COLO668 (cell line): ENCODE measurements around the gene ZNF488.

ENCODE experiments used
- DNase-seq: peaks from one replicate; lab custom pipeline; 2025; ENCODE audit not compliant: unreplicated experiment; lab: John Stamatoyannopoulos, UW

Gene ZNF488

DNA sequence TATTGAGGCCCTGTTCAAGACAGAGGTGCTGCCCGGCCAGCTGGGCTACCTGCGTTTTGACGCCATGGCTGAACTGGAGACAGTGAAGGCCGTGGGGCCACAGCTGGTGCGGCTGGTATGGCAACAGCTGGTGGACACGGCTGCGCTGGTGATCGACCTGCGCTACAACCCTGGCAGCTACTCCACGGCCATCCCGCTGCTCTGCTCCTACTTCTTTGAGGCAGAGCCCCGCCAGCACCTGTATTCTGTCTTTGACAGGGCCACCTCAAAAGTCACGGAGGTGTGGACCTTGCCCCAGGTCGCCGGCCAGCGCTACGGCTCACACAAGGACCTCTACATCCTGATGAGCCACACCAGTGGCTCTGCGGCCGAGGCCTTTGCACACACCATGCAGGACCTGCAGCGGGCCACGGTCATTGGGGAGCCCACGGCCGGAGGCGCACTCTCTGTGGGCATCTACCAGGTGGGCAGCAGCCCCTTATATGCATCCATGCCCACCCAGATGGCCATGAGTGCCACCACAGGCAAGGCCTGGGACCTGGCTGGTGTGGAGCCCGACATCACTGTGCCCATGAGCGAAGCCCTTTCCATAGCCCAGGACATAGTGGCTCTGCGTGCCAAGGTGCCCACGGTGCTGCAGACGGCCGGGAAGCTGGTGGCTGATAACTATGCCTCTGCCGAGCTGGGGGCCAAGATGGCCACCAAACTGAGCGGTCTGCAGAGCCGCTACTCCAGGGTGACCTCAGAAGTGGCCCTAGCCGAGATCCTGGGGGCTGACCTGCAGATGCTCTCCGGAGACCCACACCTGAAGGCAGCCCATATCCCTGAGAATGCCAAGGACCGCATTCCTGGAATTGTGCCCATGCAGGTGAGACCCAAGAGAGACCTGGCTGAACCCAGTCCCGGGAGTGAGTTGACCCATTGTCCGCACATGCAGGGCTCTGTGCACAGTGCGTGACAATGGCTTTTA is 33.1 kb downstream of the ZNF488 start:
- no peak for DNase-seq

GRCh38 chr10:47349941-47350371 is 34.1 kb downstream of the ZNF488 start:
- no peak for DNase-seq

DNA sequence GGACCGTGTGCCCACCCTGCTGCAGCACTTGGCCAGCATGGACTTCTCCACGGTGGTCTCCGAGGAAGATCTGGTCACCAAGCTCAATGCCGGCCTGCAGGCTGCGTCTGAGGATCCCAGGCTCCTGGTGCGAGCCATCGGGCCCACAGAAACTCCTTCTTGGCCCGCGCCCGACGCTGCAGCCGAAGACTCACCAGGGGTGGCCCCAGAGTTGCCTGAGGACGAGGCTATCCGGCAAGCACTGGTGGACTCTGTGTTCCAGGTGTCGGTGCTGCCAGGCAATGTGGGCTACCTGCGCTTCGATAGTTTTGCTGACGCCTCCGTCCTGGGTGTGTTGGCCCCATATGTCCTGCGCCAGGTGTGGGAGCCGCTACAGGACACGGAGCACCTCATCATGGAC is 34.6 kb downstream of the ZNF488 start:
- no peak for DNase-seq

GRCh38 chr10:47348661-47349470 is 35.2 kb downstream of the ZNF488 start:
- no peak for DNase-seq

DNA sequence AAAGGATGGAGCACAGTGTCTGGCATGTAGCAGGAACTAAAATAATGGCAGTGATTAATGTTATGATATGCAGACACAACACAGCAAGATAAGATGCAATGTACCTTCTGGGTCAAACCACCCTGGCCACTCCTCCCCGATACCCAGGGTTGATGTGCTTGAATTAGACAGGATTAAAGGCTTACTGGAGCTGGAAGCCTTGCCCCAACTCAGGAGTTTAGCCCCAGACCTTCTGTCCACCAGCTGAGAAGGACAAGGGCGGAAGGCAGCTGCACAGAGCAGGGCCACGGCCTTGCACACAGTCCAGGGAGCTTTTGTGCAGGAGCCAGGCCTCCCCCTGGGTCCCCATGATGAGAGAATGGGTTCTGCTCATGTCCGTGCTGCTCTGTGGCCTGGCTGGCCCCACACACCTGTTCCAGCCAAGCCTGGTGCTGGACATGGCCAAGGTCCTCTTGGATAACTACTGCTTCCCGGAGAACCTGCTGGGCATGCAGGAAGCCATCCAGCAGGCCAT is 35.9 kb downstream of the ZNF488 start, which contains the start of gene RBP3:
TSS of gene RBP3 (plus strand) at position 226 of the 514 bp plus-strand sequence. CDS start at position 348, 122 bp downstream.
- DNase-seq: no peak

DNA sequence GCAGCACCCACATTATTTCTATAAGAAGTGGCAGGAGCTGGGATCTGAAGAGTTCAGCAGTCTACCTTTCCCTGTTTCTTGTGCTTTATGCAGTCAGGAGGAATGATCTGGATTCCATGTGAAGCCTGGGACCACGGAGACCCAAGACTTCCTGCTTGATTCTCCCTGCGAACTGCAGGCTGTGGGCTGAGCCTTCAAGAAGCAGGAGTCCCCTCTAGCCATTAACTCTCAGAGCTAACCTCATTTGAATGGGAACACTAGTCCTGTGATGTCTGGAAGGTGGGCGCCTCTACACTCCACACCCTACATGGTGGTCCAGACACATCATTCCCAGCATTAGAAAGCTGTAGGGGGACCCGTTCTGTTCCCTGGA is 36.8 kb downstream of the ZNF488 start:
- DNase-seq: no peak

DNA sequence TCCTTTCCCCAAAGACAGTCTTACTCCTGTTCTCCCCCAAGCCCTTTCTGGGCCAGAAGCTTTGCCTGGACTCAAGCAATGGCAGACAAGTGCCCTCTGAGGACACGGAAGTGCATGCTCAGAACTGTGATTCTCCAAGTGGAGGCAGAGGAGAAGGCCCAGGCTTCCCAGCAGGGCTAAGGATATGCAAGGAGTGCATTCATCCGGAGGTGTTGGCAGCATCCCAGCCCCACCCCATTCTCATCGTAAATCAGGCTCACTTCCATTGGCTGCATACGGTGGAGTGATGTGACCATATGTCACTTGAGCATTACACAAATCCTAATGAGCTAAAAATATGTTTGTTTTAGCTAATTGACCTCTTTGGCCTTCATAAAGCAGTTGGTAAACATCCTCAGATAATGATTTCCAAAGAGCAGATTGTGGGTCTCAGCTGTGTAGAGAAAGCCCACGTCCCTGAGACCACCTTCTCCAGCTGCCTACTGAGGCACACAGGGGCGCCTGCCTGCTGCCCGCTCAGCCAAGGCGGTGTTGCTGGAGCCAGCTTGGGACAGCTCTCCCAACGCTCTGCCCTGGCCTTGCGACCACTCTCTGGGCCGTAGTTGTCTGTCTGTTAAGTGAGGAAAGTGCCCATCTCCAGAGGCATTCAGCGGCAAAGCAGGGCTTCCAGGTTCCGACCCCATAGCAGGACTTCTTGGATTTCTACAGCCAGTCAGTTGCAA is 37.4 kb downstream of the ZNF488 start:
- DNase-seq: no peak

DNA sequence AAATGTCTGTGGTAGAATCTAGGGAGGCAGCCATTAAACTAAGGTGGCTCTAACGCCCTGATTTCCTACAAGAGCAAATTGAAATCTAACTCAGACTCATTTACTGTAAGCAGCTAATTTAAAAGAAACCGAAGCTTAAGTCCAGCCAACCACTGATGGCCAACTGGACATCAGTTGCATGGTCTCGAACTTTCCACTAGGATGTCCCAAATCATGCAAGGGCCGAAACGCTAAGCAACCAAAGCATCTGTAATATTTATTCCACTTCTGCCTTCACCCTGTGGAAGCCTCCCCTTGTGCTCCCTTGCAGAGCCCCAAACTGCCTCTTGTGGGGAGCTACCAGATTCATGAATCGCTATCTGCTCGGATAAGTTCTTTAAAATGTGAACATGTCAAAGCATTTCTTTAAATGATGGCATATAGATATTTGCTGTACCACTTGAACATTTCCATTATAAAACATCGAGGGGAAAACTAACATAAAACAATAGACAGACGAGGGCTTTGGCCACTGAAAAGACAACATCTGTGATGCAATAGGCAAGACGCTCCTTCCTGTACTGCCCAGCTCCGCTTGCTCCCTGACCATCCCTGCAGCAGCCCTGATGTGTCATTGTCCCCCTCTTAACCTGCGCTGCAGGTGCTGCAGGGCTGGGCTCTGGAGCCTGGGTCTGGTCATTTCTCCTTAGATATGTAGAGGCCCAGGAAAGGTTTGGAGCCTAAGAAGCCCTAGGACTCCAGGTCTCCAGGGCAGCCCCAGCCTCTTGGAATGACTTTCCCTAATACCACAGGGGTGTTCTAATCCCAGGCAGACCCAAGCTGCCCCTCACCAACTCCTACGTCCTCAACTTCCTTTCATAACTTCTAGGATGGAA is 38.9 kb downstream of the ZNF488 start:
- DNase-seq: no peak

DNA sequence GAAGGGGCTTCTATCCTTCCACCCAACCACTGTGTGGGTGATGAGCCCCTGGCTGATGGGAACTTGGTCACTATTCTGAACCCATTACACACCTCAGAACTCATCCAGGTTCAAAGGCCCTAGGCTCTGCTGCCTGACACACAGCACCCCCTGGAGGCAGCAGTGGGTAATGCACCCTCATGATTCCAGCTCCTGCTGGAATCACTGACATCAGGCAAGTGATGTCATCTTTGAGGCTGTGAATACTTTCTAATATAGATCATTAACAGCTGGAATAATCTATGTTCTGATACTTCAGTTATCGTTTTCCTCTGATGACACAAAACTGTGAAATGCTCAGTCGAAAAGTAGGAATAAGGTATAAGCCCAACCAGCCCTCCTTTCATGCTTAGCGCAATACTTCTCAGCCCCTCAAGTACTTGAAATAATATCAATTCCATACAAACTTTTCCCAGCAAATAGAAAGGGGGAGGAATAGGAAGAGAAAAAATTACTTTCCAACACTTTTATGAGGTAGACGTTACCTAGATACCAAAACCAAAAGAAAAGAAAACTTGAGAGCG is 43.4 kb downstream of the ZNF488 start:
- DNase-seq: peak; percentile 34

DNA sequence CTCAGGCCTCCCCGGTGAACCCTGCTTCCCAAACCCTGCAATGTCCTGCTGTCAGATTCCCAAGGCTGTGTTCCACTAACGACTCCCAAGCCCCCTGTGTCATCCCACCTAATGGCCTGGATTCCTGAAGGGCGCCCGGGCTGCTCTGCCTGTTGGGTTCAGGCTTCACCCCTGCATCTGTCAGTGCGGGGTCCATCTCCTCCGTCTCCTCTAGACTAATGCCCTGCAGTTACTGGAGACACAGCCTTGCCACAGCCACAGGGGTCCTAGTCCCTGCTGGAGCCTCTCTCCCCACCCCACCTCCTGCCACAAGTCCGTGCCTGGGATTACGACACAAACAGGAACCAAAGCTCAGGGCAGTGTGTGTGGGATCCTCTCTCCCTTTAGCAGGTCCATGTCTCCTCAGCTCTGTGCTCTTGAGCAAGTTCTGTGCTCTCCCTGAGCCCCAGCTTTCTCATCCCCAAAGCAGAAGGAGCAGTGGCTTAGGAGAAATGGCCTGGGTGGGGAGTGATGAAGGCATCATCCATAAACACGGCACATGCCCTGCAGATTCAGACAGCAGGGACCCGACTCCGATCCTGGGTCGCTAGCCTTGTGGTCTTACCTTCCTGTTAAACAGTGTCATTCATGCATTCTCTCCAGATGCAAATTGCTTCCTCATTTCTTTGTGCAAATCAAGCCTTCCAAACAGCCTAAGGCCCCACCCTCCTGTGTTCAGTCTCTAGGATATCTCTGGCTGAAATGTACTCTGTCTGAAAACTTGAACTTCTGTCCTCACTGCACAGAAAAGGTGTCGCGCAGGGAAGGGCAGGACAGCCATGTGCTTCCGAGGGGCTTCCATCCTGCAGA is 44.1 kb downstream of the ZNF488 start:
- no peak for DNase-seq

- no peak for DNase-seq
These were observed 44.8 kb downstream of the ZNF488 start for GRCh38 chr10:47339186-47339735.

- DNase-seq: no peak
These were observed 46.8 kb downstream of the ZNF488 start for GRCh38 chr10:47337310-47337709.

GRCh38 chr10:47336387-47337134 is 47.5 kb downstream of the ZNF488 start:
- DNase-seq: no peak

DNA sequence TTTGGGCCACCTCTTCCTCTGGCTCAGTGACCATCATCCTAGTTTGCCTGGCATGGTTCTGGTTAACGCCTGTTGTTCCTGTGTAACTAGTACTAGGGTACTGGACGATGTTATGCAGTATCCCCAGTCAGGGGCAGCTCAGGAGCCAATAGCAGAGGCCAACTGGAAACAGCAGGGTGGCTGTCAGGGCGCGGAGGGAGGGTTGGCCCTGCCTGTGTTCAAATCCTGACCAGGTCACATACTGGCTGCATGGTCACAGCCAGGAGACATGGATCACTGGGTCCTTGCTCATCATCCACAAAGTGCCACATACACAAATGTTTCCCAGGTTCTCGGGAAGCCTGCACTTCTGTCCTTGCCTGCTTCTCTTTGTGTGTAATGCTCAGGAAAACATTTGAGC is 48.2 kb downstream of the ZNF488 start:
- no peak for DNase-seq

GRCh38 chr10:47334466-47335295 is 49.4 kb downstream of the ZNF488 start:
- no peak for DNase-seq

- DNase-seq: no peak
These were observed 50.6 kb downstream of the ZNF488 start for GRCh38 chr10:47333532-47333931.

DNA sequence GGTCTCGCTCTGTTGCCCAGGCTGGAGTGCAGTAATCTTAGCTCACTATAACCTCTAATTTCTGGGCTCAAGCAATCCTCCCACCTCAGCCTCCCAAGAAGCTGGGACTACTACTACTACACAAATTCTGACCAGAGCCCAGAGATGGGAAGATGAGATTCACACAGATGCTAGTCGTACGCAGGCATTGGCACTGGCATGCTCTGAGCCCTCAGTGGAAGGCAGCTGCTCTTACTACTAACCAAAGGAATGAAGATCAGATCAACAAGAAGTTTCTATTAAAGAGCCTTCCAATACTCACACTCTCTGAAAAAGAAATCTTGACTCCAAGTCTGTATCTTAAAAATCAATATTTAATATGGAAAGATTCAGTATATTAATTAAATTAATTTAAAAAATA is 51.1 kb downstream of the ZNF488 start:
- no peak for DNase-seq
